Measurements from ENCODE around the gene TMEM30A.

DNA sequence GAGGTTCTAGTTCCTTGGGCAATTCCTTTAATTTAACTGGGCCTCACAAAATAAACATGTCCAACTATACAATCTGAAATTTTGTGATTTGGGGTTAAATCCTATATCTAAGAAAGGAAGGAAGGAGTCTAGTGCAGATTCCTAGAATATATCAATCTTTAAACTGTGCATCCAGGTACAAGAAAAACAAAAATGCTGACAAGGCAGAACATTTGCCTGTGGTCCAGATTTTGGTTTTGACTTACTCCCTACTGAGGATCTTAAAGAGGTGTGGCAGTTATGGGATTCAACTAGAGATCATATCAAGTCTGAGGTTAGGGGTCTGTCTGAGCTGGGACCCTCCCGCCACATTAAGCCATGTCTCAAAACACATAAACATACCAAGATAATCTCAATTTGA lies 23.3 kb downstream of the TMEM30A start:
- TF ChIP-seq, protein P1, sequence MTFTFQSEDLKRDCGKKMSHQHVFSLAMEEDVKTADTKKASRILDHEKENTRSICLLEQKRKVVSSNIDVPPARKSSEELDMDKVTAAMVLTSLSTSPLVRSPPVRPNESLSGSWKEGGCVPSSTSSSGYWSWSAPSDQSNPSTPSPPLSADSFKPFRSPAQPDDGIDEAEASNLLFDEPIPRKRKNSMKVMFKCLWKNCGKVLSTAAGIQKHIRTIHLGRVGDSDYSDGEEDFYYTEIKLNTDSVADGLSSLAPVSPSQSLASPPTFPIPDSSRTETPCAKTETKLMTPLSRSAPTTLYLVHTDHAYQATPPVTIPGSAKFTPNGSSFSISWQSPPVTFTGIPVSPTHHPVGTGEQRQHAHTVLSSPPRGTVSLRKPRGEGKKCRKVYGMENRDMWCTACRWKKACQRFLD (CRISPR knock-in tag; IDR thresholded peaks at IDR 0.05; ENCODE audit: borderline replicate concordance), result no peak
- no peak for TF ChIP-seq SMAD9 (CRISPR knock-in tag; IDR thresholded peaks at IDR 0.05)
- TF ChIP-seq CBX5 (CRISPR knock-in tag; IDR thresholded peaks at IDR 0.05; ENCODE audit: borderline replicate concordance), result no peak
- no peak for TF ChIP-seq POLR2AphosphoS5 (IDR thresholded peaks at IDR 0.05; ENCODE audit: low read depth, low read length)
- TF ChIP-seq, protein P2, sequence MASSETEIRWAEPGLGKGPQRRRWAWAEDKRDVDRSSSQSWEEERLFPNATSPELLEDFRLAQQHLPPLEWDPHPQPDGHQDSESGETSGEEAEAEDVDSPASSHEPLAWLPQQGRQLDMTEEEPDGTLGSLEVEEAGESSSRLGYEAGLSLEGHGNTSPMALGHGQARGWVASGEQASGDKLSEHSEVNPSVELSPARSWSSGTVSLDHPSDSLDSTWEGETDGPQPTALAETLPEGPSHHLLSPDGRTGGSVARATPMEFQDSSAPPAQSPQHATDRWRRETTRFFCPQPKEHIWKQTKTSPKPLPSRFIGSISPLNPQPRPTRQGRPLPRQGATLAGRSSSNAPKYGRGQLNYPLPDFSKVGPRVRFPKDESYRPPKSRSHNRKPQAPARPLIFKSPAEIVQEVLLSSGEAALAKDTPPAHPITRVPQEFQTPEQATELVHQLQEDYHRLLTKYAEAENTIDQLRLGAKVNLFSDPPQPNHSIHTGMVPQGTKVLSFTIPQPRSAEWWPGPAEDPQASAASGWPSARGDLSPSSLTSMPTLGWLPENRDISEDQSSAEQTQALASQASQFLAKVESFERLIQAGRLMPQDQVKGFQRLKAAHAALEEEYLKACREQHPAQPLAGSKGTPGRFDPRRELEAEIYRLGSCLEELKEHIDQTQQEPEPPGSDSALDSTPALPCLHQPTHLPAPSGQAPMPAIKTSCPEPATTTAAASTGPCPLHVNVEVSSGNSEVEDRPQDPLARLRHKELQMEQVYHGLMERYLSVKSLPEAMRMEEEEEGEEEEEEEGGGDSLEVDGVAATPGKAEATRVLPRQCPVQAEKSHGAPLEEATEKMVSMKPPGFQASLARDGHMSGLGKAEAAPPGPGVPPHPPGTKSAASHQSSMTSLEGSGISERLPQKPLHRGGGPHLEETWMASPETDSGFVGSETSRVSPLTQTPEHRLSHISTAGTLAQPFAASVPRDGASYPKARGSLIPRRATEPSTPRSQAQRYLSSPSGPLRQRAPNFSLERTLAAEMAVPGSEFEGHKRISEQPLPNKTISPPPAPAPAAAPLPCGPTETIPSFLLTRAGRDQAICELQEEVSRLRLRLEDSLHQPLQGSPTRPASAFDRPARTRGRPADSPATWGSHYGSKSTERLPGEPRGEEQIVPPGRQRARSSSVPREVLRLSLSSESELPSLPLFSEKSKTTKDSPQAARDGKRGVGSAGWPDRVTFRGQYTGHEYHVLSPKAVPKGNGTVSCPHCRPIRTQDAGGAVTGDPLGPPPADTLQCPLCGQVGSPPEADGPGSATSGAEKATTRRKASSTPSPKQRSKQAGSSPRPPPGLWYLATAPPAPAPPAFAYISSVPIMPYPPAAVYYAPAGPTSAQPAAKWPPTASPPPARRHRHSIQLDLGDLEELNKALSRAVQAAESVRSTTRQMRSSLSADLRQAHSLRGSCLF (CRISPR knock-in tag; IDR thresholded peaks at IDR 0.05; ENCODE audit: borderline replicate concordance), result no peak
- TF ChIP-seq RFX1 (IDR thresholded peaks at IDR 0.05), result no peak
- TF ChIP-seq TEAD2 (CRISPR knock-in tag; IDR thresholded peaks at IDR 0.05), result no peak
- TF ChIP-seq ZSCAN29 (CRISPR knock-in tag; conservative IDR thresholded peaks at IDR 0.05), result no peak
- no peak for TF ChIP-seq ZNF431 (CRISPR knock-in tag; IDR thresholded peaks at IDR 0.05; ENCODE audit: borderline replicate concordance, low read depth)
- TF ChIP-seq, protein P3, sequence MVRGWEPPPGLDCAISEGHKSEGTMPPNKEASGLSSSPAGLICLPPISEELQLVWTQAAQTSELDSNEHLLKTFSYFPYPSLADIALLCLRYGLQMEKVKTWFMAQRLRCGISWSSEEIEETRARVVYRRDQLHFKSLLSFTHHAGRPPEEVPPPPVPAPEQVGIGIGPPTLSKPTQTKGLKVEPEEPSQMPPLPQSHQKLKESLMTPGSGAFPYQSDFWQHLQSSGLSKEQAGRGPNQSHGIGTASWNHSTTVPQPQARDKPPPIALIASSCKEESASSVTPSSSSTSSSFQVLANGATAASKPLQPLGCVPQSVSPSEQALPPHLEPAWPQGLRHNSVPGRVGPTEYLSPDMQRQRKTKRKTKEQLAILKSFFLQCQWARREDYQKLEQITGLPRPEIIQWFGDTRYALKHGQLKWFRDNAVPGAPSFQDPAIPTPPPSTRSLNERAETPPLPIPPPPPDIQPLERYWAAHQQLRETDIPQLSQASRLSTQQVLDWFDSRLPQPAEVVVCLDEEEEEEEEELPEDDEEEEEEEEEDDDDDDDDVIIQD (CRISPR knock-in tag; IDR thresholded peaks at IDR 0.05; ENCODE audit: low read depth), result no peak
- TF ChIP-seq, protein P4, sequence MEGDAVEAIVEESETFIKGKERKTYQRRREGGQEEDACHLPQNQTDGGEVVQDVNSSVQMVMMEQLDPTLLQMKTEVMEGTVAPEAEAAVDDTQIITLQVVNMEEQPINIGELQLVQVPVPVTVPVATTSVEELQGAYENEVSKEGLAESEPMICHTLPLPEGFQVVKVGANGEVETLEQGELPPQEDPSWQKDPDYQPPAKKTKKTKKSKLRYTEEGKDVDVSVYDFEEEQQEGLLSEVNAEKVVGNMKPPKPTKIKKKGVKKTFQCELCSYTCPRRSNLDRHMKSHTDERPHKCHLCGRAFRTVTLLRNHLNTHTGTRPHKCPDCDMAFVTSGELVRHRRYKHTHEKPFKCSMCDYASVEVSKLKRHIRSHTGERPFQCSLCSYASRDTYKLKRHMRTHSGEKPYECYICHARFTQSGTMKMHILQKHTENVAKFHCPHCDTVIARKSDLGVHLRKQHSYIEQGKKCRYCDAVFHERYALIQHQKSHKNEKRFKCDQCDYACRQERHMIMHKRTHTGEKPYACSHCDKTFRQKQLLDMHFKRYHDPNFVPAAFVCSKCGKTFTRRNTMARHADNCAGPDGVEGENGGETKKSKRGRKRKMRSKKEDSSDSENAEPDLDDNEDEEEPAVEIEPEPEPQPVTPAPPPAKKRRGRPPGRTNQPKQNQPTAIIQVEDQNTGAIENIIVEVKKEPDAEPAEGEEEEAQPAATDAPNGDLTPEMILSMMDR (CRISPR knock-in tag; IDR thresholded peaks at IDR 0.05), result no peak
- no peak for TF ChIP-seq HNRNPH1 (optimal IDR thresholded peaks at IDR 0.05; ENCODE audit: low read depth, low read length)

Measured in HepG2 (cell line).